Chondrocyte (in vitro differentiated cells): ENCODE results near the gene SPZ1. TPM values are rescaled to one million over a fixed set of nuclear protein-coding genes. Genes with fewer than 3 reads are reported as not detected.
"Not testable (repeated sequence)": the region's sequence is repeated elsewhere in the genome, so short reads cannot be mapped to it uniquely, and the experiment has no call there.

ENCODE experiments used
- DNase-seq: peaks from one replicate; pipeline ENCODE4 v3.0.0; 2021; ENCODE audit warnings: mixed read lengths, low spot score
- H3K27ac Mint-ChIP-seq: one replicate; pipeline ENCODE4 v1.8.0; 2021; ENCODE audit warnings: mild to moderate bottlenecking, moderate library complexity, mixed read lengths; ENCODE audit not compliant: unreplicated experiment
- H3K27me3 Mint-ChIP-seq: 2 replicates; pipeline ENCODE4 v1.8.0; 2021; ENCODE audit warnings: low read depth, mixed read lengths
- H3K36me3 Mint-ChIP-seq: 2 replicates; pipeline ENCODE4 v1.8.0; 2021; ENCODE audit warnings: low read depth, mixed read lengths
- H3K4me1 Mint-ChIP-seq: 2 replicates; pipeline ENCODE4 v1.8.0; 2021; ENCODE audit warnings: low read depth, mild to moderate bottlenecking, mixed read lengths
- H3K4me3 Mint-ChIP-seq: one replicate; pipeline ENCODE4 v1.8.0; 2021; ENCODE audit warnings: mild to moderate bottlenecking, moderate library complexity, mixed read lengths; ENCODE audit not compliant: unreplicated experiment
- H3K9me3 Mint-ChIP-seq: 2 replicates; pipeline ENCODE4 v1.8.0; 2021; ENCODE audit warnings: low read depth, mixed read lengths
- CTCF ChIP-seq: fragments of 200-600 bp; sonication (generic); IDR thresholded peaks from 2 replicates; pipeline ENCODE4 v1.5.0; 2021; ENCODE audit warnings: antibody characterized with exemption, mild to moderate bottlenecking, moderate library complexity
- long read RNA-seq: library from polyadenylated mRNA; stranded (forward); transcript quantifications from one replicate; pipeline ENCODE4 v2.0.0, GENCODE V29; 2021
- total RNA-seq: library from RNA; stranded (reverse); gene quantifications from 3 replicates; pipeline ENCODE4 v1.2.1, GENCODE V29; 2021

Gene SPZ1
- not detected in 3 replicates for total RNA-seq
- long read RNA-seq, result 0 reads

- peaks cover 16% of the 10 kb centered on the region for H3K27me3 Mint-ChIP-seq
- peaks cover 15% of the 10 kb centered on the region for H3K4me1 Mint-ChIP-seq
- no peak for TF ChIP-seq CTCF
- H3K36me3 Mint-ChIP-seq, result no peaks in the 10 kb centered on the region
- no peak for DNase-seq
- no peak within 1 kb of the TSS for H3K4me3 Mint-ChIP-seq
- H3K27ac Mint-ChIP-seq, result no peak within 1 kb of the TSS
- no peaks in the 10 kb centered on the region for H3K9me3 Mint-ChIP-seq
Observed at GRCh38 chr5:80319702-80320101, at the start of gene SPZ1. Gene SPZ1 (plus strand): TSS chr5:80320002. CDS start chr5:80320216, 214 bp downstream.

- H3K9me3 Mint-ChIP-seq, H3K36me3 Mint-ChIP-seq, H3K4me1 Mint-ChIP-seq, H3K27ac Mint-ChIP-seq, H3K4me3 Mint-ChIP-seq, DNase-seq, H3K27me3 Mint-ChIP-seq: not testable (repeated sequence)
Observed at GRCh38 chr5:80270543-80270942, 49.3 kb upstream of the SPZ1 start.

GRCh38 chr5:80275347-80275746, 44.5 kb upstream of the SPZ1 start:
- no peak overlapping the region for H3K27ac Mint-ChIP-seq
- no peaks in the 10 kb centered on the region for H3K27me3 Mint-ChIP-seq
- peaks cover 7% of the 10 kb centered on the region for H3K4me1 Mint-ChIP-seq
- no peaks in the 10 kb centered on the region for H3K36me3 Mint-ChIP-seq
- no peaks in the 10 kb centered on the region for H3K9me3 Mint-ChIP-seq
- DNase-seq, result no peak
- H3K4me3 Mint-ChIP-seq, result no peak overlapping the region
- TF ChIP-seq CTCF, result peak; percentile 76

- H3K4me3 Mint-ChIP-seq, result no peak overlapping the region
- no peak for TF ChIP-seq CTCF
- H3K9me3 Mint-ChIP-seq, result no peaks in the 10 kb centered on the region
- H3K4me1 Mint-ChIP-seq, result peaks cover 7% of the 10 kb centered on the region
- H3K36me3 Mint-ChIP-seq, result no peaks in the 10 kb centered on the region
- H3K27me3 Mint-ChIP-seq, result no peaks in the 10 kb centered on the region
- no peak for DNase-seq
- no peak overlapping the region for H3K27ac Mint-ChIP-seq
Observed at GRCh38 chr5:80276186-80276585, 43.6 kb upstream of the SPZ1 start.

- H3K27me3 Mint-ChIP-seq, result no peaks in the 10 kb centered on the region
- H3K4me3 Mint-ChIP-seq, result no peak overlapping the region
- TF ChIP-seq CTCF, result no peak
- no peaks in the 10 kb centered on the region for H3K9me3 Mint-ChIP-seq
- DNase-seq, result no peak
- H3K36me3 Mint-ChIP-seq, result no peaks in the 10 kb centered on the region
- peaks cover 7% of the 10 kb centered on the region for H3K4me1 Mint-ChIP-seq
- peak overlapping the region; percentile 49 for H3K27ac Mint-ChIP-seq
Observed at GRCh38 chr5:80277191-80277590, 42.6 kb upstream of the SPZ1 start.

GRCh38 chr5:80282054-80282453, 37.7 kb upstream of the SPZ1 start:
- H3K27me3 Mint-ChIP-seq, result no peaks in the 10 kb centered on the region
- H3K27ac Mint-ChIP-seq, result no peak overlapping the region
- peak; percentile 37 for DNase-seq
- no peak for TF ChIP-seq CTCF
- H3K9me3 Mint-ChIP-seq, result no peaks in the 10 kb centered on the region
- no peak overlapping the region for H3K4me3 Mint-ChIP-seq
- no peaks in the 10 kb centered on the region for H3K36me3 Mint-ChIP-seq
- H3K4me1 Mint-ChIP-seq, result peaks cover 6% of the 10 kb centered on the region
